Rectal smooth muscle tissue (tissue), 1 donor: Measurements from ENCODE around the gene JPT2.

ENCODE experiments used
- H3K27ac ChIP-seq: one replicate; pipeline ENCODE4 v1.7.0; 2013; ENCODE audit warnings: low read depth, low read length, inconsistent platforms
- H3K27me3 ChIP-seq: one replicate; pipeline ENCODE4 v1.7.0; 2013; ENCODE audit warnings: low read length; ENCODE audit not compliant: control insufficient read depth, insufficient read depth
- H3K36me3 ChIP-seq: one replicate; pipeline ENCODE4 v1.7.0; 2013; ENCODE audit warnings: low read length; ENCODE audit not compliant: control insufficient read depth, insufficient read depth
- H3K4me1 ChIP-seq: one replicate; pipeline ENCODE4 v1.7.0; 2013; ENCODE audit warnings: low read length; ENCODE audit not compliant: control insufficient read depth, insufficient read depth
- H3K4me3 ChIP-seq: one replicate; pipeline ENCODE4 v1.7.0; 2013; ENCODE audit warnings: low read length
- H3K9ac ChIP-seq: one replicate; pipeline ENCODE4 v1.7.0; 2013; ENCODE audit warnings: low read length

The JPT2 gene

GRCh38 chr16:1677942-1678499 is at the start of gene JPT2:
JPT2 (plus strand) TSS chr16:1678279; CDS start chr16:1678313, 34 bp downstream.
- H3K36me3 ChIP-seq: peaks cover 18% of the 10 kb centered on the region
- peaks cover 3% of the 10 kb centered on the region for H3K4me1 ChIP-seq
- H3K27ac ChIP-seq: no peak within 1 kb of the TSS
- H3K27me3 ChIP-seq: no peaks in the 10 kb centered on the region
- H3K9ac ChIP-seq: no peak within 1 kb of the TSS
- H3K4me3 ChIP-seq: peak within 1 kb of the TSS; percentile 76

GRCh38 chr16:1630450-1631213 is 47.4 kb upstream of the JPT2 start:
- Histone ChIP-seq H3K36me3 (peaks cover 30% of the 10 kb centered on the region), H3K4me1 (no peaks in the 10 kb centered on the region), H3K27me3 (no peaks in the 10 kb centered on the region), H3K9ac (no peak overlapping the region), H3K4me3 (no peak overlapping the region), H3K27ac (no peak overlapping the region)

- no peak overlapping the region for H3K9ac ChIP-seq
- no peaks in the 10 kb centered on the region for H3K27me3 ChIP-seq
- no peaks in the 10 kb centered on the region for H3K4me1 ChIP-seq
- H3K27ac ChIP-seq: no peak overlapping the region
- H3K36me3 ChIP-seq: peaks cover 30% of the 10 kb centered on the region
- H3K4me3 ChIP-seq: no peak overlapping the region
These were observed 46.8 kb upstream of the JPT2 start for GRCh38 chr16:1631230-1631629.

- Histone ChIP-seq H3K9ac (no peak overlapping the region), H3K4me3 (no peak overlapping the region), H3K27me3 (no peaks in the 10 kb centered on the region), H3K27ac (no peak overlapping the region), H3K4me1 (no peaks in the 10 kb centered on the region), H3K36me3 (peaks cover 30% of the 10 kb centered on the region)
These were observed 46.0 kb upstream of the JPT2 start for GRCh38 chr16:1631931-1632637.

- Histone ChIP-seq H3K27me3 (no peaks in the 10 kb centered on the region), H3K9ac (no peak overlapping the region), H3K27ac (no peak overlapping the region), H3K4me3 (no peak overlapping the region), H3K4me1 (no peaks in the 10 kb centered on the region), H3K36me3 (peaks cover 31% of the 10 kb centered on the region)
These were observed 45.5 kb upstream of the JPT2 start for GRCh38 chr16:1632638-1632970.

GRCh38 chr16:1633310-1633709 is 44.8 kb upstream of the JPT2 start:
- Histone ChIP-seq H3K36me3 (peaks cover 38% of the 10 kb centered on the region), H3K4me1 (no peaks in the 10 kb centered on the region), H3K4me3 (no peak overlapping the region), H3K27ac (no peak overlapping the region), H3K9ac (no peak overlapping the region), H3K27me3 (no peaks in the 10 kb centered on the region)

- Histone ChIP-seq H3K36me3 (peaks cover 49% of the 10 kb centered on the region), H3K27me3 (no peaks in the 10 kb centered on the region), H3K27ac (no peak overlapping the region), H3K4me3 (no peak overlapping the region), H3K9ac (no peak overlapping the region), H3K4me1 (no peaks in the 10 kb centered on the region)
These were observed 43.5 kb upstream of the JPT2 start for GRCh38 chr16:1634541-1634940.

GRCh38 chr16:1635070-1635469 is 43.0 kb upstream of the JPT2 start:
- Histone ChIP-seq H3K4me3 (no peak overlapping the region), H3K9ac (no peak overlapping the region), H3K36me3 (peaks cover 52% of the 10 kb centered on the region), H3K4me1 (no peaks in the 10 kb centered on the region), H3K27ac (no peak overlapping the region), H3K27me3 (no peaks in the 10 kb centered on the region)

GRCh38 chr16:1637526-1637925 is 40.6 kb upstream of the JPT2 start:
- H3K4me1 ChIP-seq: no peaks in the 10 kb centered on the region
- H3K27me3 ChIP-seq: no peaks in the 10 kb centered on the region
- H3K36me3 ChIP-seq: peaks cover 55% of the 10 kb centered on the region
- H3K27ac ChIP-seq: no peak overlapping the region
- H3K4me3 ChIP-seq: no peak overlapping the region
- no peak overlapping the region for H3K9ac ChIP-seq

- Histone ChIP-seq H3K27me3 (no peaks in the 10 kb centered on the region), H3K9ac (no peak overlapping the region), H3K27ac (no peak overlapping the region), H3K4me1 (no peaks in the 10 kb centered on the region), H3K4me3 (no peak overlapping the region), H3K36me3 (peaks cover 49% of the 10 kb centered on the region)
These were observed 39.3 kb upstream of the JPT2 start for GRCh38 chr16:1638757-1639156.

- Histone ChIP-seq H3K4me3 (no peak overlapping the region), H3K27ac (no peak overlapping the region), H3K9ac (no peak overlapping the region), H3K36me3 (peaks cover 48% of the 10 kb centered on the region), H3K4me1 (no peaks in the 10 kb centered on the region), H3K27me3 (no peaks in the 10 kb centered on the region)
These were observed 38.8 kb upstream of the JPT2 start for GRCh38 chr16:1639282-1639681.

- H3K27ac ChIP-seq: no peak overlapping the region
- H3K36me3 ChIP-seq: peaks cover 49% of the 10 kb centered on the region
These were observed 38.2 kb upstream of the JPT2 start for GRCh38 chr16:1639860-1640259.

More at GRCh38 chr16:1639860-1640259, 38.2 kb upstream of the JPT2 start:
- Histone ChIP-seq H3K9ac (no peak overlapping the region), H3K4me1 (no peaks in the 10 kb centered on the region), H3K4me3 (no peak overlapping the region), H3K27me3 (no peaks in the 10 kb centered on the region)
